AG10803 (cell line): ENCODE measurements around the gene GALNS.

Experiments used
- DNase-seq: peaks from one replicate; pipeline ENCODE4 v3.0.0; 2010; ENCODE audit warnings: low read depth
- H3K4me3 ChIP-seq: 2 replicates; pipeline ENCODE4 v1.5.1; 2011; ENCODE audit warnings: mild to moderate bottlenecking, low read length, control low read depth
- CTCF ChIP-seq: conservative IDR thresholded peaks from 2 replicates; pipeline ENCODE4 v1.5.1; 2011; ENCODE audit warnings: mild to moderate bottlenecking, low read length, control low read depth, inconsistent platforms

The GALNS gene

GRCh38 chr16:88872650-88873331, 16.0 kb upstream of the GALNS start:
- no peak overlapping the region for H3K4me3 ChIP-seq
- DNase-seq = no peak
- no peak for TF ChIP-seq CTCF

- no peak for DNase-seq
- H3K4me3 ChIP-seq = no peak overlapping the region
- no peak for TF ChIP-seq CTCF
Measured at GRCh38 chr16:88871730-88872416, 15.1 kb upstream of the GALNS start.

DNA sequence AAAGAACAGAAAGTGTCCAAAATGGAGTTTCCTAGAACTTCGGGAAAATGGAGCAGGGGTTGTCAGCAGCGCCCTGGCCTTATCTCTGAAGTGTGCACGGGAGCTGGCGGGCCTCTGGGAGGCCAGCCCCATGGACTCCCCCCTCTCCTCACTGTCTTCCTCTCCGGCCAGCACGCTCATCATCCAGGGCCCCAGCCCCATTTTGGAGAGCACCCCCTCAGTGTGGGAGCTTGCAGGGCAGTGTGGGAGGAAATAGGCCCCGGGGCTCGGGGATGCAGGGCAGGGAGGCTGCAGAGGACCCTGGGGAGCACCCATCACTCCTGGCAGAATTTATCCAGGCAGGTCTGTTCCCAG, 14.6 kb upstream of the GALNS start:
- DNase-seq = no peak
- TF ChIP-seq CTCF = no peak
- no peak overlapping the region for H3K4me3 ChIP-seq

DNA sequence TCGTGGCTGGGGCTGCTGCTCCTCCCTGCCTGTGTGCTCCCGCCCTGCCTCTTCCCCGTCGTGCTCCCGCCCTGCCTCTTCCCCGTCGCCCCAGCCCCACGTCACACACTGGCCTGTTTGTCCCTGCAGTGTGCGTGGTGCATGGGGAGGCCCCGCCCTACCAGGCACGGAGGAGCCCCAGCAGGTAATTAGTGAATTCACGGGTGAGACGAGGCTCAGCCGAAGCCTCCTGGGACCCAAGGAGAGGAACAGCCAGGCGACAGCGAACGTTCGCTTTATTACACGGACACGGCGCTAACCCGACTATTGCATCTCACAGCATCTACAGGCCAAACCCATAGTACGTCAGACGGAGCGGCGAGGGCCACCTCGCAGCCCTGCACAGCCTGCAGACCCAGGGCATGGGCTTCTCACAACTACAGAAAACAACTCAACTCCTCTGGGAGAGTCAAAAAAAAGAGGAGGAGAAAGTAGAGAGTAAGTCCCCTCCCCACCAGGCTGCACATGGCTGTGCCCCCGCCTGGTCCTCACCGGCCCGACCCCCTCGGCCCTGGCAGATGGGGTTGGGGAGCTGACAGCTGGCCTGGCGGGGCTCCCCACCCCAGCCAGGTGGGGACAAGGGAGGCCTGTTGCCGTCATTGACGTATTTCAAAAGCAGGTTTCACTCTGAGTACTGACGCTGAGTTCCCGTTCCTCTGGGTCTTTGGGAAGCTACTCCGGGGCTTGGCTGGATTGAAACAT, 14.0 kb upstream of the GALNS start:
- no peak for TF ChIP-seq CTCF
- DNase-seq = no peak

DNA sequence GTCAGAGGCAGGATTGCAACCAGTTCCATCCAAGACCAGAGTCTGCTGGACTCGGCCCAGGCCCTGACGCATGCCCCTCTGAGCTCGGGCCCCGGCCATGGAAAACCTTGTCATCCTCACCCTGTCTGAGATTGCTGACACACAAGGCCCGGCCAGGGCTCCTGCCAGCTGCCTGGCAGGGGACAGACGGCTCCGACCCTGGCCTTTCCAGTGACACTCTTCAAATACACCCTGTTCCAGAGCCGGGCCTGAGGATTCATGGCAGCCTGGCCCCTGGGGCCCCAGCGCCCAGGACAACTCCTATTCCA, 12.9 kb upstream of the GALNS start:
- no peak for DNase-seq
- no peak for TF ChIP-seq CTCF
- H3K4me3 ChIP-seq = no peak overlapping the region

More for the DNA sequence above, 14.0 kb upstream of the GALNS start:
- H3K4me3 ChIP-seq = no peak overlapping the region

DNA sequence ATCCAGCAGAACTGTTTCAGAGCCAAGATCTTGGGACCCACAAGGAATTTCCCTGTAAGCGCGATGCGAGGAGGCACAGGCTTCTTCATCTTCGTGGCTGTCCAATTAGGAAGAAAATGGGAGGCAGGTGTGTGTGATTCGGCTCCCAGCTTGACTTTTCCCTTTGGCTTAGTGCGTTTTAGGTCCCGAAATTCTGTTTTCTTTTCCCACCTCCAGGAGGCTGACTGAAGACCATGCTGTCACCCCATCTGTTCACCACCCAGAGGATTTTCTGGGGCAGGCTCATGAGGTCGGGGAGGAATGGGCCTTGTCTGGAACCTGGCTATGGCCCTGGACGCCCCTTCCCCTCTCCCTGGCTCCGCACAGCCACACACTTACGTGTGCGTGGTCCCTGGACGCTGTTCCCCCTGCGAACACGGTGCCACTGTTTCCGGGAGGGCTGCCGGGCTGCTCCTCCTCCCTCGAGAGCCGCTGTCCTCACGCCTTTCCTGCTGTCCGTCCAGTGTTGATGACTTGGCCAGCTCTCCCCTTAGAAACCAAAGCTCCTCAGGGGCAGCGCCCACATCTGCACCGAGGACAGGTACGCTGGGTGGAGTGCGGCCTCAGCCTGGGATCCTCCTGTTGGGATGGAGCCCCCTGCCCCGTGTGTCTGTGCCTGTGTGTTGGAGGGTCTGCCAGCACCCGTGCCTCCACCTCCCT, 12.4 kb upstream of the GALNS start:
- no peak for DNase-seq
- no peak overlapping the region for H3K4me3 ChIP-seq
- no peak for TF ChIP-seq CTCF
